NCI-H526 (cell line): ENCODE data around the gene STX4.

Experiments
- DNase-seq, 2 experiments: peaks; one replicate each; lab custom pipeline; 2025; lab: John Stamatoyannopoulos, UW

STX4 gene

DNA sequence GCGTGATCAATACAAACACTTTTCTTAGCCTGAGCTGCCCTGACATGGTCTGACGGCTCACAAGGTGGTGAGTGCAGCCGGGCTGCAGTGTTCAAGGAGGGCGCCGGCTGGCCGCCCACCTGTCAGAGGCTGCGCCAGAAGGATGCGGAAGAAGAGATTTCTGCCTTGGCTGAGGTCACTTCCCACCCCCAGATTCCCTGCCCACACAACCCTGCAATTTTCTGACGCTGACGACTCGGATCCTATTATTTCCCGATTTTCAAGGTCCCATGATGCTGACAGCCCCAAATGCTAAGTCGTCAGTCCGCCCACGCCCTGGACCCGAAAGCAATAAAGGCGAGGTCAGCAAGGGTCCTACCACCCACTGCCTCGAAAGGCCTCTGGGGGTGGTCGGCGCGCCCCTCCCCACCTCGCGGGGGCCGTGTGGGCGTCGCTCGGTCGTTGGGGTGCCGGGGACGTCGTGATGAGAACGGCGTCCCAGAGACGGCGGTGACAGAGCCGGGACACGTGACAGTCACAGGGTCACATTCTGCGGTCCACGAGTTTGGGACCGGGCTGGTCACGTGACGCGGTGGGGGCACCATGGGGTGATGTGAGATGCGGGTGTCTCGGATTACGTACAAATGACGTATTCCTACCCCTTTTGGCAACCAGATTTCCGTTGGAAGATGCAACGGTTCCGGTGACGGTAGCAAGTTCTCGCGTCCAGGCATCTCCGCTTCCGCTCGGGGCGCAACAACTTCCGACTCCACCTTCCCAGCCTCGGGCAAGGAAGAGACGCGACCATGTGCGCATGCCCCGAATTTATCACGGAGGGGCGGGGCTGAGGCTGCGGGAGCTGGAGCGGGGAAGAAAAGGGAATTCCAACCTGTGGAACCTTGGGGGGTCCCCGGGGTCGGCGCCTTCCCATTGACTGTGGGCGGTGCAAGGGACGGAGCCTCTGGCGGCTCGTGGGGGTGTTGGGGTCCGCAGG lies at the start of gene STX4:
Gene STX4 (plus strand): TSS at position 823 of the 973 bp plus-strand sequence. CDS start 248 bp downstream, outside the sequence.
- DNase-seq = peak; percentile 86 to 96

DNA sequence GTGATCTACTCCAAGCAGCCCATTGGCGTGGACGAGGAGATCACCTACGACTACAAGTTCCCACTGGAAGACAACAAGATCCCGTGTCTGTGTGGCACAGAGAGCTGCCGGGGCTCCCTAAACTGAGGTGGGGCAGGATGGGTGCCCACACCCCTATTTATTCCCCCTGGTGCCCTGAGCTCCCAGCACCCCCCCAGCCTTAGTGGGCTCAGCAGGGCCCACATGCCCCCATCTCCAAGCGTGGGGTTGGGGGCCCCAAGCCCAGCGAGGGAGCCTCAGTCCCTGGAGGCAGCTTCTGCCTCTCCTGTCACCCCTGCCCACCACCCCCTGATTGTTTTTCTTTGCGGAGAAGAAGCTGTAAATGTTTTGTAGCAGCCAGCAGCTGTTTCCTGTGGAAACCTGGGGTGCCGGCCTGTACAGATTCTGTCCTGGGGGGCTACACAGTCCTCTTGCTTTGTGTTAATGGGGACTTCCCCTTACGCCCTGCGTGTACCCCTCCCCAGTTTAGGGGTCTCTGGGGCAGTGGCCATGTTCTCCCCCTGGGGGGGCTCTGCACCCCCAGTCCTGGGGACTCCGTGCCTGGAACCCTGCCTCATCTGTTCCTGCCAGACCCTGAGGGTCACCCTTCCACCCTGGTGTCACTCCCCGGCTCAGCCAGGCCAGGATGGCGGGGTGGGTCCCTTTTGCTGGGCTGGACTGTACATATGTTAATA lies 49.3 kb upstream of the STX4 start:
- DNase-seq = no peak

DNA sequence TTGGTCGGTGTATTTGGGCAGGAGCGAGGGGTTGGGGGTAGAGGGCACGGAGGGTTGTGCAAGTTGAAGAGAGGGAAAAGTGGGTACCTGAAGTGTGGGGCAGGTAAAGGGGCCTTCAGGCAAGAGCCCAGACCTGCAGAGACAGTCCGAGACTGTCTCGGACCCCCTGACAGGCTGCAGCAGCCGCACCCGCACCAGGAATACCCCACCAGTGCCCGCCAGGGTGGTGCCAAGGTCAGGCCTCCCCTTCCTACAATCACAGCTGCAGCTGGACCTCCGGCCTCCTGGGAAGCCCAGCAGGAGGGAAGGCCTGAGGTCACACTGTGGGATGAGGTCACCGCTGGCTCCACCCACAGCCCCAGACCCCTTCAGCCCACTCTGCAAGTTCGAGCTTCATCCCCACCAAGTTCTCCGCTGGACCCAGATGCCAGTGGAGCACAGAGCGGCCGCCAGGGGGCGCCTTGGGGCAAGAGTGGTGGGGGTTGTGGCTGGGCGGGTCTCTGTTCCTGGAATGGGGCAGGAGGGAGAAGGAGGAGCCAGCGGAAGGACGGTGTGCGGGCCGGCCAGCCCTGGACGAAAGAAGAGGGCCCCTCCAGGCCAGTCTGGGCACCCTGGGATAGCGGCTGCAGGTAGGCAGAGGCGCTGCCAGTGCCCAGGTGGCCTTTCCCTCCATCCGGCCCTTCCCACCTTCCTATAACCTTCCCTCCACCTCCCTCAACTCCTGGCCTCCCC lies 48.5 kb upstream of the STX4 start, which contains the start of gene HSD3B7:
Gene HSD3B7 (plus strand): TSS at position 539 of the 732 bp plus-strand sequence. CDS start 452 bp downstream, outside the sequence.
- peak; percentile 37 to 86 for DNase-seq

DNA sequence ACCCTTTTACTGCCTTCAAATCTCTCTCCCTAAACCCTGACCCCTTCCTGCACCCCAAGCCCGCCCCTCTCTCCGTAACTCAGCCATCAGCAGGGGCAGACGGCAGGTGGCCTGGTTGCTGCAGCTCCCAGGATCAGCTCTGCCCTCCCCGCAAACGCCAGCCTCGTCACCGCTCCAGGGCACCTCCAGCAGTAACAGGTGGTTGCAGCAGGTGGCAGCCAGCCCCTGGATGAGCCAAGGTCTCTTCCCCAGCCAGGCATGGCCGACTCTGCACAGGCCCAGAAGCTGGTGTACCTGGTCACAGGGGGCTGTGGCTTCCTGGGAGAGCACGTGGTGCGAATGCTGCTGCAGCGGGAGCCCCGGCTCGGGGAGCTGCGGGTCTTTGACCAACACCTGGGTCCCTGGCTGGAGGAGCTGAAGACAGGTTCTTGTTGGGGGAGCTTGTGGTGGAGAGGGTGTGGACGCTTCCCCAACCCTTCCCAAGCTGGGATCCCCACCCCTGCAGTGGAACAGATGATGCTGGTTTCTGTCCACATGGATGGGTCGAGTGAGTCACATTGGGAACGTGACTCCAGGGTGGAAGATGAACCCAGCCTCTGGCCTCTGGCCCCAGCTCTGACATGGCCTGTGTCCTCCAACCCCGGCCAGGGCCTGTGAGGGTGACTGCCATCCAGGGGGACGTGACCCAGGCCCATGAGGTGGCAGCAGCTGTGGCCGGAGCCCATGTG lies 47.8 kb upstream of the STX4 start:
- DNase-seq = peak; percentile 55 to 85

GRCh38 chr16:30986129-30986991 lies 47.0 kb upstream of the STX4 start:
- DNase-seq = no peak

DNA sequence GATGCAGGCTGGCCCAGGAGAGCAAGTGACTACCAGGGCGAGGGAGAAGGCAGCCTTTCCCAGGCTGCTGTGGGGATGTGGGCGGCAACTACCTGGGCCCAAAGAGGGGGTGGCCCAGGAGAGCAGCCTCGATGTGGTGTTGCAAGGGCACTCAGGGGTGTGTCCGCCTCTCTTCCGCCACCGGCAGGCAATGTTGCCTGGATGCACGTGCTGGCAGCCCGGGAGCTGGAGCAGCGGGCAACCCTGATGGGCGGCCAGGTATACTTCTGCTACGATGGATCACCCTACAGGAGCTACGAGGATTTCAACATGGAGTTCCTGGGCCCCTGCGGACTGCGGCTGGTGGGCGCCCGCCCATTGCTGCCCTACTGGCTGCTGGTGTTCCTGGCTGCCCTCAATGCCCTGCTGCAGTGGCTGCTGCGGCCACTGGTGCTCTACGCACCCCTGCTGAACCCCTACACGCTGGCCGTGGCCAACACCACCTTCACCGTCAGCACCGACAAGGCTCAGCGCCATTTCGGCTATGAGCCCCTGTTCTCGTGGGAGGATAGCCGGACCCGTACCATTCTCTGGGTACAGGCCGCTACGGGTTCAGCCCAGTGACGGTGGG lies 45.7 kb upstream of the STX4 start:
- DNase-seq = no peak

DNA sequence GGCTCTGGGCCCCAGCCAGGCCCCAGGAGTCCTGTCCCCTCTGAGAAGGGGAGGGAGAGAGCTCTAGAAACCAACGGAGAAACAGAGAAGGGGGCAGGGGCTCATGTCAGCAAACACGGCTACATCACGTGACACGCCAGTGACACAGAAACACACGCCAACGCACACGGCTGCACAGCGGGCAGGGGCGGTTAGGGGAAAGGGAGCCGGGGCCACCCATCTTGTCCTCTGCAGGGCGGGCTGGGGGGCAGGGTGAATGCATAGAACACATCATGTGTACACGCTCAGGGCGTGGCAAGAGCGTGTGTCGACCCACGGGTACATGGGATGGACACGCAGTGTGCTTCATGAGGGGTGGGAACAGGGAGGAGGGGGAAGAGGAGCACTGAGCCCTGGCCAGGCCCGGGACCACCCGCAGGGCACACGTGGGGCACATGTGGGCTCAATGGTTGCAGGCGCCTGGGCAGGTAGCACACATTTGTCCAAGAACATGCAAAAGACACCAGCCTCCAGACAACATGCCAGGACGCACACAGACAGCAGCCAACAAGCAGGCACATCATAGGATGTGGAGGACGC lies 43.8 kb upstream of the STX4 start:
- no peak for DNase-seq

GRCh38 chr16:30990105-30990504 lies 43.3 kb upstream of the STX4 start:
- DNase-seq = no peak

DNA sequence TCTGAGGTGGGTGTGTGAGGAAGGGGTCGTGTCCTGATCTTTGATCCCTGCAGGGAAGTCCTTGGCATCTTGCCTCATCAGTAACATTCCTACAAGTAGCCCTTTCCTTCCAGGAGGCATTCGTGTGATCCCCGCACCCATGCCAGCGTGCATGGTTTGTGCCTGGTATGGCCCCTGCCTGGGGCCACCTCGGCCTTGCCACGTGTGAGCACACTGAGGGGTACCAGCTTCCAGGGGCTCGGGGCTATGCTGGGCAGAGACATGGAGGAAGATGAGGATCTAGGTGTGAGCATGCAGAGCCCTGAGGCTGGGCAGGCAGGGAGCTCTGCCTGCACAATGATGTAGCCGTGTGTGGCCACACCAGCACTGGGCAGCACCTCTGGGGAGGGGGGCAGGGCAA lies 42.3 kb upstream of the STX4 start:
- DNase-seq = no peak

DNA sequence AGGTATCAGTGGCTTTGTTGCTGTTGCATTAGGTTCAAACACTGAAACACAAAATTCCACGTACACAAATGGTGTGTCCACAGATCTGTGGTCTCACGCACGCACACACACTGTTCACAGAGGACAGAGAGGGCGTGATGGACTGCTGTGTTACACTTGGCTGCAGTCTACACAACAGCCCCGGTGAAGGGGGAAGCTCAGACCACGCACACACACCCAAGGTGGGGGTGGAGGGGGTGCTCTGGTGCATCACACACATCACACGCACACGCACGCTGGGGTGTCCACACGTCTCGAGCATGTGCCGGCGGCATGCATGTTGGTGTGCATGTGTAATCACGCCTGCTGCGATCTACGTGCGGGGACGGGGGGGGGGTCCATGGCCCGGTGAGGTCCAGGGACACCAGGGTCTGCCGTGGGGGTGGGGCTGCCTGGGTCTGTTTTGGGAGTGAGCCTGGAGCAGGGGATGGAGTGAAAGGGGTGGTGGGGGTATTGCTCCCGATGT lies 41.0 kb upstream of the STX4 start:
- no peak for DNase-seq

- DNase-seq = no peak
Measured at GRCh38 chr16:30992931-30993816, 40.2 kb upstream of the STX4 start.

GRCh38 chr16:30995927-30996323 lies 37.4 kb upstream of the STX4 start:
- DNase-seq = no peak

GRCh38 chr16:30996324-30996984 lies 36.9 kb upstream of the STX4 start:
- DNase-seq = peak in 1 of 2 experiments; percentile 21

- peak in 1 of 2 experiments; percentile 67 for DNase-seq
Measured at GRCh38 chr16:30996985-30997724, 36.2 kb upstream of the STX4 start.

GRCh38 chr16:30997725-30998711 lies 35.3 kb upstream of the STX4 start:
- DNase-seq = peak in 1 of 2 experiments; percentile 27
